ENCODE measurements around the gene WFDC2. TPM values are rescaled to one million over a fixed set of nuclear protein-coding genes. Genes with fewer than 3 reads are reported as not detected.

The WFDC2 gene
- total RNA-seq, 4 donors from 2014 or later: 2.1 to 2.6 TPM; not detected in 2

DNA sequence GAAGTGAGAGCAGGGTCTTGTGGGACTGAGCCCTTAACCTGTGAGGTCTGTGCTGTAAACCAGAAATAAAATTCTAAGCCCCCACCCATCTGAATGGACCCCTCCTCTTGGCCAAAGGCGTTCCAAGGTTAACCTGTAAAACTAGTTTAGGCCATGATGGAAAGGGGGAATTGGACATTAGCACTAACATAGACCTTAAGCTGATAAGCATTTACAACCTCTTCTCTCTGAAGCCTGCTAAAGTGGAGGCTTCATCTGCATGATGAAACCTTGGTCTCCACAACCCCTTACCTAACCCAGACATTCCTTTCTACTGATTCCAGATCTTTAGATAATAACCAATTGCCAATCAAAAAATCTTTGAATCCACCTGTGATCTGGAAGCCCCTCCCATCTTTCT is 27.8 kb upstream of the WFDC2 start:
- no peaks in the 10 kb centered on the region for H3K9me3 ChIP-seq
- TF ChIP-seq, protein P1, sequence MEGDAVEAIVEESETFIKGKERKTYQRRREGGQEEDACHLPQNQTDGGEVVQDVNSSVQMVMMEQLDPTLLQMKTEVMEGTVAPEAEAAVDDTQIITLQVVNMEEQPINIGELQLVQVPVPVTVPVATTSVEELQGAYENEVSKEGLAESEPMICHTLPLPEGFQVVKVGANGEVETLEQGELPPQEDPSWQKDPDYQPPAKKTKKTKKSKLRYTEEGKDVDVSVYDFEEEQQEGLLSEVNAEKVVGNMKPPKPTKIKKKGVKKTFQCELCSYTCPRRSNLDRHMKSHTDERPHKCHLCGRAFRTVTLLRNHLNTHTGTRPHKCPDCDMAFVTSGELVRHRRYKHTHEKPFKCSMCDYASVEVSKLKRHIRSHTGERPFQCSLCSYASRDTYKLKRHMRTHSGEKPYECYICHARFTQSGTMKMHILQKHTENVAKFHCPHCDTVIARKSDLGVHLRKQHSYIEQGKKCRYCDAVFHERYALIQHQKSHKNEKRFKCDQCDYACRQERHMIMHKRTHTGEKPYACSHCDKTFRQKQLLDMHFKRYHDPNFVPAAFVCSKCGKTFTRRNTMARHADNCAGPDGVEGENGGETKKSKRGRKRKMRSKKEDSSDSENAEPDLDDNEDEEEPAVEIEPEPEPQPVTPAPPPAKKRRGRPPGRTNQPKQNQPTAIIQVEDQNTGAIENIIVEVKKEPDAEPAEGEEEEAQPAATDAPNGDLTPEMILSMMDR (IDR thresholded peaks at IDR 0.05): no peak
- H3K4me3 ChIP-seq: no peak overlapping the region
- H3K36me3 ChIP-seq: no peaks in the 10 kb centered on the region
- intact Hi-C loops (cut with DNase I): no loop called here
- H3K27me3 ChIP-seq: no peaks in the 10 kb centered on the region
- H3K27ac ChIP-seq (replicated peaks in 1 of 4): no peak overlapping the region
- DNase-seq (ENCODE audit: extremely low spot score): no peak
- 88% methylated on average over 1 of the region's 1 CpG for WGBS
- H3K4me1 ChIP-seq: peaks cover 0 to 5% (median 4%) of the 10 kb centered on the region in 4 donors

DNA sequence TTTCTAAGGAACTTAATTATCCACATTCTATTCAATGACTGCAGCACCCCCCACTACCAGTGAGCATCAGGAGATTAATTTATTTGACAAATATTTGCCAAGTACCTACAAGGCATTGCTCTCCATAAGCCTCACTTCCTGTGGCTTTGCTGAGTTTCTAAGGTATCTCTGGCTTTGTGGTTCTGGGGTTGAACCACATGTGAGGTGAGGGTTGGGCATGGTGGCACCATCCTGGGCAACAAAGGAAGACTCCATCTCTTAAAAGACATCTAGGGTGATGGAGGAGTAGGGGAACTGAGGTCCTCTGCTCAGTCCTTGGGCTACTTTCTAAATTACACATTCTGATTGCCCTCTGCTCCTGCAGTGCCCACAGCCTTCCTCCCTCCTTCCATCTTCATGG is 25.5 kb upstream of the WFDC2 start:
- Histone ChIP-seq H3K4me1 (peaks cover 0 to 10% (median 4%) of the 10 kb centered on the region in 4 donors), H3K36me3 (no peaks in the 10 kb centered on the region), H3K9me3 (no peaks in the 10 kb centered on the region), H3K27me3 (no peaks in the 10 kb centered on the region), H3K4me3 (no peak overlapping the region), H3K27ac (replicated peaks in 1 of 4) (no peak overlapping the region)
- TF ChIP-seq POLR2AphosphoS5 (IDR thresholded peaks at IDR 0.05): no peak
- TF ChIP-seq, protein P1 (IDR thresholded peaks at IDR 0.05): no peak
- no peak for TF ChIP-seq EP300 (IDR thresholded peaks at IDR 0.05)
- TF ChIP-seq POLR2A (IDR thresholded peaks at IDR 0.05; ENCODE audit: low read depth): no peak
- intact Hi-C loops (cut with DNase I): no loop called here
- no peak for DNase-seq (ENCODE audit: extremely low spot score)

DNA sequence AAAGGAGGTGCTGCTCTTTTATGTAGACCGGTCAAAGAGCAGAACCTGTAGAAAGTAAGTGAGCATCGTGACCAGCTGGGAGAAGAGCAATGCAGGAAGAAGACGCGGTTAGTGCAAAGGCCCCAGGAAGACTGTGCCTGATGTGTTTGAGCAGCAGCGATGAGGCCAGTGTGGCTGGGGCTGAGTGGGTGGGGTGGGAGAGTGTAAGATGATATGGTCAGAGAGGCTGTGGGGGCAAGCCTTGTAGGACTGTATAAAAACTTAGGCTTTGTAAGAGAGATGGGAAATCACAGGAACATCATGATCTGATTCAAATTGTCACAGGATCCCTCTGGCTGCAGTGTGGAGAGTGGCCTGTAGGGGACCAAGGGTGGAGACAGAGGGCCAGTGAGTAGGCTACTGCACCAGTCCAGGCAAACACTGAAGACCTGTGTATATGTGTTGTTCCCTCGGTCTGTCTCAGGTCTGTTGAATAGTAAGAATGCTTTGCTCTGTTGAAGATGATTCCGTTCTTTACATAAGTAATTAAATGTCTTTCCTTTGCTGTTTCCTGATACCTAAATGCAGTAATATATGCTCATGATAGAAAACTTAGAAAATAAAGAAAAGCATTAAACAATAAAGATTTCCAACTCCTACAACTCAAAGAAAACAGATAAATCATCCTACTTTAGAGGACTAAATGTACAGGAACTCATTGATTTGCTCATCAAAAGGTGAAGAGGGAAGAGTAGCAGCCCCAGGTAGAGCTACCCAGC is 23.6 kb upstream of the WFDC2 start:
- DNase-seq (ENCODE audit: extremely low spot score): no peak
- Histone ChIP-seq H3K4me1 (peaks cover 0 to 25% (median 16%) of the 10 kb centered on the region in 4 donors), H3K36me3 (no peaks in the 10 kb centered on the region), H3K27ac (replicated peaks in 1 of 4) (no peak overlapping the region), H3K4me3 (no peak overlapping the region), H3K27me3 (no peaks in the 10 kb centered on the region), H3K9me3 (no peaks in the 10 kb centered on the region)
- WGBS: 73% methylated on average over 7 of the region's 7 CpGs
- intact Hi-C loops (cut with DNase I): no loop called here
- TF ChIP-seq POLR2AphosphoS5 (IDR thresholded peaks at IDR 0.05): no peak
- TF ChIP-seq, protein P1 (IDR thresholded peaks at IDR 0.05): peak in 1 of 3 experiments; percentile 28

DNA sequence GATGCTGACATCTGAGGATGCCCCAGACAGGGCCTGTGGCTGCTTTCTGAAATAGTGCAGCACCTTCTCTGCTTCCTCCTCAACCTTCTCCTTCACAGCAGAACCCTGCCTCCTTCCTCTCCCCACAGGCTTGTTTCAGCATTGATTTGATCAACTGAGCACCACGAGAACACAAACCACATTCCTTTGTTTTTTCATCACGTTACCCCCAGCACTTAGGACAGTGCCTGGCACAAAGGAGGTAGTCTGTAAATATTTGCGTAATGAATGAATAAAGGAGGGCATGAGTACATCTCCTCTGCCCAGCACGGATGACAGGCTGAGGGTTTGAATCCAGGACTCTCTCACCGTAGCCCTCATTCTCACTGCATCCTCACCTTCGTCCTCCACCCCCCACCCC is 21.3 kb upstream of the WFDC2 start:
- intact Hi-C loops (cut with DNase I): no loop called here
- no peak for TF ChIP-seq POLR2A (IDR thresholded peaks at IDR 0.05; ENCODE audit: low read depth)
- TF ChIP-seq EP300 (IDR thresholded peaks at IDR 0.05): no peak
- TF ChIP-seq, protein P1 (IDR thresholded peaks at IDR 0.05): no peak
- no peak for TF ChIP-seq POLR2AphosphoS5 (IDR thresholded peaks at IDR 0.05)

DNA sequence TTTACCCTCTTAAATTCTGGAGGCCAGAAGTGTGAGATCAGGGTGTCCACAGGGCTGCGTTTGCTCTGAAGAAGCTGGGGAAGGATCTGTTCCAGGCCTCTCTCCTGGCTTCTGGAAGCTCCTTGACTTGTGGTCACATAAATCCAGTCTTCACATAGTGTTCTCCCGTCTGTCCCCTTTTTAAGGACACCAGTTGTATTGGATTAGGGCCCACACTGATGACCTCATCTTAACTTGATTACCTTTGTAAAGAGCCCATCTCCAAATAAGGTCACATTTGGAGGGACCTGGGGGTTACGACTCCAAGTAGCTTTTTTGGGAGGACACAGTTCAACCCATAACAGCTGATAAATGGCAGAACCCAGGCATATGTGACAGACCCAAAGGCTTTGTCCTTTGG is 20.0 kb upstream of the WFDC2 start:
- intact Hi-C loops (cut with DNase I): no loop called here
- H3K36me3 ChIP-seq: no peaks in the 10 kb centered on the region
- H3K27ac ChIP-seq (replicated peaks in 1 of 4): peak overlapping the region in 3 of 4 donors; percentile 12 to 60 (median 41)
- 71% methylated on average over 3 of the region's 3 CpGs for WGBS
- no peaks in the 10 kb centered on the region for H3K9me3 ChIP-seq
- no peak for TF ChIP-seq POLR2A (IDR thresholded peaks at IDR 0.05; ENCODE audit: low read depth)
- peak in 1 of 2 donors; percentile 56 for TF ChIP-seq POLR2AphosphoS5 (IDR thresholded peaks at IDR 0.05)
- TF ChIP-seq, protein P1 (IDR thresholded peaks at IDR 0.05): no peak
- peak; percentile 27 for TF ChIP-seq EP300 (IDR thresholded peaks at IDR 0.05)
- peaks cover 0 to 25% (median 16%) of the 10 kb centered on the region in 4 donors for H3K4me1 ChIP-seq
- DNase-seq (ENCODE audit: extremely low spot score): no peak
- H3K4me3 ChIP-seq: no peak overlapping the region
- no peaks in the 10 kb centered on the region for H3K27me3 ChIP-seq

More for the DNA sequence above, 21.3 kb upstream of the WFDC2 start:
- Histone ChIP-seq H3K36me3 (no peaks in the 10 kb centered on the region), H3K9me3 (no peaks in the 10 kb centered on the region), H3K27me3 (no peaks in the 10 kb centered on the region), H3K27ac (replicated peaks in 1 of 4) (peak overlapping the region in 1 of 4 donors; percentile 60), H3K4me3 (no peak overlapping the region), H3K4me1 (peaks cover 0 to 25% (median 16%) of the 10 kb centered on the region in 4 donors)
- no peak for DNase-seq (ENCODE audit: extremely low spot score)
- WGBS: 68% methylated on average over 6 of the region's 6 CpGs
